ENCODE measurements around the gene ZNF80.
A peak's percentile ranks its signal among the peaks of the same experiment; 100 is the strongest.
"Not testable (repeated sequence)": the region's sequence is repeated elsewhere in the genome, so short reads cannot be mapped to it uniquely, and the experiment has no call there.

Gene ZNF80

GRCh38 chr3:114237478-114237877, at the start of gene ZNF80:
Gene ZNF80, minus strand, starts transcription at chr3:114237578. Its CDS starts 504 bp downstream, at chr3:114237074.
- not testable (repeated sequence) for DNase-seq

GRCh38 chr3:114286266-114286665, 48.9 kb upstream of the ZNF80 start:
- DNase-seq: no peak

GRCh38 chr3:114285648-114286230, 48.4 kb upstream of the ZNF80 start:
- DNase-seq: no peak

GRCh38 chr3:114284644-114285043, 47.3 kb upstream of the ZNF80 start:
- no peak for DNase-seq

GRCh38 chr3:114276856-114277255, 39.5 kb upstream of the ZNF80 start:
- not testable (repeated sequence) for DNase-seq

GRCh38 chr3:114274929-114275328, 37.6 kb upstream of the ZNF80 start:
- DNase-seq: peak; percentile 18

- no peak for DNase-seq
Observed at GRCh38 chr3:114272271-114272670, 34.9 kb upstream of the ZNF80 start.

- no peak for DNase-seq
Observed at GRCh38 chr3:114270019-114270418, 32.6 kb upstream of the ZNF80 start.

GRCh38 chr3:114260152-114260551, 22.8 kb upstream of the ZNF80 start:
- no peak for DNase-seq

GRCh38 chr3:114259566-114259965, 22.2 kb upstream of the ZNF80 start:
- DNase-seq: no peak

- no peak for DNase-seq
Observed at GRCh38 chr3:114253505-114253904, 16.1 kb upstream of the ZNF80 start.

GRCh38 chr3:114252954-114253353, 15.6 kb upstream of the ZNF80 start:
- no peak for DNase-seq

GRCh38 chr3:114242947-114243346, 5.6 kb upstream of the ZNF80 start:
- DNase-seq: no peak

GRCh38 chr3:114241262-114241661, 3.9 kb upstream of the ZNF80 start:
- DNase-seq: no peak

- not testable (repeated sequence) for DNase-seq
Observed at GRCh38 chr3:114238146-114238785, 888 bp upstream of the ZNF80 start.

- DNase-seq: no peak
Observed at GRCh38 chr3:114235431-114235830, 1.9 kb downstream of the ZNF80 start.

- no peak for DNase-seq
Observed at GRCh38 chr3:114234745-114235144, 2.6 kb downstream of the ZNF80 start.

- DNase-seq: no peak
Observed at GRCh38 chr3:114231616-114232015, 5.8 kb downstream of the ZNF80 start.

GRCh38 chr3:114227076-114227475, 10.3 kb downstream of the ZNF80 start:
- DNase-seq: no peak

- DNase-seq: no peak
Observed at GRCh38 chr3:114226313-114226712, 11.1 kb downstream of the ZNF80 start.

GRCh38 chr3:114223143-114223542, 14.2 kb downstream of the ZNF80 start:
- DNase-seq: no peak

- DNase-seq: no peak
Observed at GRCh38 chr3:114221881-114222264, 15.5 kb downstream of the ZNF80 start.

- DNase-seq: no peak
Observed at GRCh38 chr3:114221165-114221880, 16.1 kb downstream of the ZNF80 start.

GRCh38 chr3:114219741-114220140, 17.6 kb downstream of the ZNF80 start:
- no peak for DNase-seq

Data from RPMI8226 (cell line).